GM18858 (cell line): Measurements from ENCODE around the gene TRABD.

Experiments used
- ATAC-seq: cut with Tn5 transposase; IDR thresholded peaks from one replicate; pipeline ENCODE4 v1.9.1; 2021; ENCODE audit not compliant: unreplicated experiment

The TRABD gene

DNA sequence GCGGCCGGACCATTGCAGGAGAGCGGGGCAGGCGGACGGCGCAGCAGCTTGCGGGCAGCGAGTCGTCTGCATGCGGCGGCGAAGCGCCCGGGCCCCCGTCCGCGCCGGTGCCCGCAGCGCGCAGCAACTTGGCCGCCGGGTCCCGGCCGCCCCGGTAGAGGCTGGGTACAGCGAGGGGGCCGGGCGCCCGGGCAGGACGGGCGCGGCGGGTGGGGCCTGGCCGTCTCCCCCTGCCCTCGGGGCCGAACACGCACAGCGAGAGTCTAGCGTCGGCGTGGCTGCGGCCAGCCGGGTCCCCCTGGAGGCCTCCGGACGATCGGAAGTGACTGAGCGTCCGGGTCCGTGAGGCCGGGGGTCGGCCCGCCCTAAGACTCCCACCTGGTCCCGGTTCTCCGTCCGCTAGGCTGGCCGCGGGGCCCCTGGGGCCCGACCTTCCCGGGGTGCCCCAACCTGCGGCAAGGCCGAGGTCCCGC lies 775 bp upstream of the TRABD start:
- no peak for ATAC-seq

- ATAC-seq = no peak
Observed at GRCh38 chr22:50186181-50186714, 535 bp downstream of the TRABD start.

DNA sequence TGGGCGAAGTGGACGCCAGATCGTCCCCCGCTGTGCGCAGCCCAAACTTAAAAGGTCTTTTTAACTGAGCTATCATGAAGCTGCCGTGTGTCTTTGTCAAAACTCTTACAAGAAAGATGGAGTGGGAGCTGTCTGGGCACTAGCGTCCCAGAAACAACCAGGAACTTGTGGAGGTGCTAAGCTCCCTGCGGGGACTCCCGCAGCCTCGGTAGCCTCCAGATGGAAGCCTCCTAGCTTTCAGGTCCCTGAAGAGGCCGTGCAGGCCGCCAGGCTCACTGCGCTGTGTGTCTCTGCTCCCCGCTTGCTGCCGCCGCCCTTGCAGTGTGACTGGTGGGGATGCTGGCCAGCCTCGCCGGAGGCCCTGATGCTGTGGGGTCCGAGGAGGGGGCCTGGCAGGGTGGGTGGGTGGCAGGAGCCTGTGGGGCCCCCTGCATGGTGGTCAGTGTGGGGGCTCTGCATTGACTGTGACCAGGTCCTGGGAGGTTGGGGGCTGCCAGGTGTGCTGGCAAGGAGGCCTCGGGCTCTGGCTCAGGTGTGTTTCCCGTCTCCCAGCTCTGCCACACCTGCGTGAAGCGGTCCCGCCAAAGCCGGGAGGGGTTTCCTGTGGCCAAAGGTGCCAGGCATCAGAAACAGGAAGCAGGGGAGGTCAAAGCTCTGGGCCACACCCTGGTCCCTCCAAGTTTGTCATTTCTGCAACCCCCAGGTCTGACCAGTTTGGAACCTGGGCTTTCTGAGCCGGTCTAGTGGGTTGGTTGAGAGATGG lies 1.2 kb downstream of the TRABD start:
- ATAC-seq = no peak

- no peak for ATAC-seq
Observed at GRCh38 chr22:50188356-50188755, 2.6 kb downstream of the TRABD start.

GRCh38 chr22:50189184-50189848 lies 3.6 kb downstream of the TRABD start:
- no peak for ATAC-seq

- no peak for ATAC-seq
Observed at GRCh38 chr22:50189849-50190181, 4.1 kb downstream of the TRABD start.

- peak; percentile 29 for ATAC-seq
Observed at GRCh38 chr22:50190182-50190940, 4.6 kb downstream of the TRABD start.

GRCh38 chr22:50190941-50191741 lies 5.4 kb downstream of the TRABD start:
- peak; percentile 27 for ATAC-seq

- ATAC-seq = no peak
Observed at GRCh38 chr22:50192436-50193204, 6.9 kb downstream of the TRABD start.

DNA sequence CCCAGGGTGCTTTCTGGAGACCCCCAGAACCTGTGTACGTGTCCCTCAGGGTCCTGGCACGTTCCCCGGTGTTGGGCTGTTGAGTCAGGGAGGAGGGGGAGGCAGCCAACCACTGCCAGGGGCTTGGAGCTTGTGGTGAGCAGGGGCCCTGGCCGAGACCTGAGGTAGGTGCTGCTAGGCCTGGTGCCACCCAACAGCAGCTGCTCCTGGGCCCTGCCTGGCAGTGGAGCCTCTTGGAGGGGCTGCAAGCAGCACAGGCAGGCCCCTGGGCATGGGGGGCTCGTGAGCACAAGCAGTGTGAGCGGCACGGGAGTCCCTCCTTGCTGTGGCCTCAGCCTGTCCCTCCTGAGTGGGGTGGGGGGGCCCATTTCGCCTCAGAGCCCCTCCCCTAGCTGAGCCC lies 7.9 kb downstream of the TRABD start:
- no peak for ATAC-seq

DNA sequence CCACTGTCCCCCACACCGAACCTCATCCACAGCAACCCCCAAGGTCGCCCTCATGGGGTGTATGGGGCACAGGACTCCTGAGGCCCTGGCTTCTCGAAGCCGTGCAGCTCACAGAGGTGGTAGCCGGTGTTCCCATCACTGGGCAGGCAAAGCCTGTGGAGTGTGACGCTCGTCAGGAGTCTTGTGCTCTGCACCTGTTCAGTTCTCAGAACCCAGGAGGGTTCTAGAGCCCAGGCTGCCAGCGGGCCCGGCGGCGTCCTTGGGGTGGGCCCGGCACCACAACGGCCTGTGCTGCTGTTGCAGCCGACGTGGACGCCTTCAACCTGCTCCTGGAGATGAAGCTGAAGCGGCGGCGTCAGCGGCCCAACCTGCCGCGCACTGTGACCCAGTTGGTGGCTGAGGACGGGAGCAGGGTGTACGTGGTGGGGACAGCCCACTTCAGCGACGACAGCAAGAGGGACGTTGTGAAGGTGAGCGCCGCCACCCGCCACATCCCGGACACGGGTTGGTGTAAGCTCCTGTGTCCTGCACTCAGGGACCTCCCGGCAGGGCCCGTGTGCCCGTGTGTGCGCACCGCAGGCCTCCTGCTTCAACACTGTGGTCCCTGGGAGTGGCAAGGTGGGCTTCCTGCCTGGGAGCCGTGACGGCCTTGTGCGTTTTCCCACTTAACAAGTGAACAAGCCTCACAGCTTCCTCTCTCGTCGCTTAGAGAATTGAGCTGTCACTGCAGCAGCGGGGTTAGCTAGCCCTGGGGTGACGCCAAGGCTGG lies 8.5 kb downstream of the TRABD start:
- no peak for ATAC-seq

DNA sequence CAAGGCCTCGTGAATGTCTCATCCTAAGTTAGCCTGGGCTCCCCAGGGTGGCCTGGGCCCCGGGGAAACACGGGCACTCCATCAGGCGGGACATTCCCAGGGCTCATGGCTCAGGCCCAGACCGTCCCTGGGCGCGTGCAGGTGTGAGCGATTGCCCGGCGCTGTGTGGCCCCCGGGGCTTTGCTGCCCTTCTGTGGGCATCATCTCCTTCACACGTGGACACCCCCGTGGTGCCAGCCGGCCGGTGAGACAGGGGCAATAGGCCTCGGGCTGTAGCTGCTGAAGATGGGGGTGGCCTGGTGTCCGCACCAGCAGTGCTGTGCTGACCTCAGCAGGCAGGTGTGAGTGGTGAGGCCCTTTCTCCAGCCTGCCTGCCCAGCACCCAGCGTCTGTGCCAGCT lies 10.5 kb downstream of the TRABD start:
- no peak for ATAC-seq

DNA sequence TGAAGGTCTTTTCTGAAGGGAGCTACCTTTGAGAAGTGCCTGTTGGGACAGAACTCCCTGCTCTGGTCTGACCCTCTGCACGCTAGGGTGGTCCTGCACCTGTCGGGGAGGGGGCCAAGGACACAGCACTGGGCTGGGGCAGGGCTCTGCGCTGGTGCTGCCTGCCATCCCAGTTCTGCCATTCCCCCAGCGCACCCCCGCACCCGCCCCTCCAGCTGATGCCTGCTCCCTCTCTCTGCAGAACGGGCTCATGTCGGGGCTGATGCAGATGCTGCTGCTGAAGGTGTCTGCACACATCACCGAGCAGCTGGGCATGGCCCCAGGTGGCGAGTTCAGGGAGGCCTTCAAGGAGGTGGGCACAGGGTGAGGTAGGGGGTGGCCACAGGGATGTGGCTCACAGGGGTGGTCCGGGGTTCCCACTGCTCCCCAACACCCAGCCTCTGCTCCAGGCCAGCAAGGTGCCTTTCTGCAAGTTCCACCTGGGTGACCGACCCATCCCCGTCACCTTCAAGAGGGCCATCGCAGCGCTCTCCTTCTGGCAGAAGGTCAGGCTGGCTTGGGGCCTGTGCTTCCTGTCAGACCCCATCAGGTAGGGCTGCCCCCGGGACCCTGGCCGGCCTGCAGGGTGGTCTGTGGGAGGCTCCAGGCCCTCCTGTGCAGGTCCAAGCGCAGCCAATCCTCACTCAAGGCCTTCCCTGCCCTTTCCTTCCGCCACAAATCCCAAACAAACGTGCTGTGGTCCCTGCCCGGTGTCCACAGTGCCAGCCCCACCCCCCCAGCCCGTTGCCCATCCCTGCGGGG lies 11.5 kb downstream of the TRABD start:
- no peak for ATAC-seq

- ATAC-seq = no peak
Observed at GRCh38 chr22:50197856-50198623, 12.3 kb downstream of the TRABD start.

DNA sequence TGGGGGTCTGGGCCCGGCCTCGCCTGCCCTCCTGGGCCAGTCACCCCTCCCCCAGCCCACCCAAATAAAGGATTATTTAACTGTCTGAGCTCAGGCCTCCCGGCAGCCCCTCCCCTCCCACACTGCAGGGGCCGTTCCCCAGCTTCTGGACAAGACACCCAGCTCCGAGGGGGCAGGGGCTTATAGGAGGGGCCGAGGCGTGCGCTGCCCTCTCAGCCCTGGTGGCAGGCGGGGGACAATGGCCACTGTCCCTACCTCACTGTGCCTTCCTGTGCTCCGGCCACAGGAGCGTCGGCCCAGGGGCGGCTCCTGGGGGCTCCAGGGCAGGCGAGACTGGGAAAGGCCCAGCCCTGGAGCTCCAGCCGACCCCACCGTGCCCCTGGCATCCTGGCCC lies 12.9 kb downstream of the TRABD start:
- ATAC-seq = no peak

GRCh38 chr22:50199251-50199721 lies 13.6 kb downstream of the TRABD start:
- no peak for ATAC-seq

- no peak for ATAC-seq
Observed at GRCh38 chr22:50199829-50200460, 14.2 kb downstream of the TRABD start.
